DND-41 (cell line): ENCODE measurements around the gene CELA2A.

Experiments
- CTCF ChIP-seq: IDR thresholded peaks from 2 replicates; pipeline ENCODE4 v1.5.1; 2012; ENCODE audit warnings: borderline replicate concordance, low read length, moderate library complexity, mild to moderate bottlenecking; ENCODE audit not compliant: poor library complexity, severe bottlenecking; ENCODE audit errors: extremely low read depth
- EZH2 ChIP-seq: IDR thresholded peaks from 3 replicates; pipeline ENCODE4 v1.6.1; 2012; ENCODE audit warnings: borderline replicate concordance, low read depth, mild to moderate bottlenecking, moderate library complexity, low read length, inconsistent platforms; ENCODE audit not compliant: severe bottlenecking

DNA sequence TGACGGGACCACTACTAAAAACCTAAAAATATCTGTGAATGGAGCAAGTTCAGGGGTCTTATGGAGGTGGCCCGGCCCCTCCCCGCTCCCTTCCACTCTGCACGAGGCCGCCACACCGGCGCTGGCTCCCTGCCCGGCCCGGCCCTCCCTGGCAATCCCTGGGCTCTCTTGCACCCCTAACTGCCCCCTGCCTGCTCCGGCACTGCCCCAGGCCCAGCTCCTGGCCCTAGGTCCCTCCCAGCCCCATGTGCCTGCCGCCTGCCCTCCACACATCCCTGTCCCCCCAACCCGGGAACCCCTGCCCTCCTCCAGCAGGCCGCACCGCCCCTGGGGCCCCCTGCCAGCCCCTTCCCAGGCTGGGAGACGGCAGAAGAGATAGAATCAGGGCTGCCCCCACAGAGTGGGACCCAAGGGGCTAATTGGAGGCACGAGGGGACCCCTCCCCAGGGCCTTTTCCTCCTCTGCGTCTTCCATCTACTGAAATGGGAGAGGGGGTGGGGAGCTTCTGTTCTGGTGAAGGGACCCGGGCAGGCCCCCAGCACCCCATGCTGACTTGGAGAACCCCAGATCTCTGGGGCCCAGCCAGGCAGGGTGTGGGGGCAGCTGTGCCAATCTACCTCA is 27.6 kb upstream of the CELA2A start:
- TF ChIP-seq CTCF = no peak
- no peak for TF ChIP-seq EZH2
